ENCODE measurements around the gene LASP1NB.
"Not testable (repeated sequence)": the region's sequence is repeated elsewhere in the genome, so short reads cannot be mapped to it uniquely, and the experiment has no call there.

The LASP1NB gene

DNA sequence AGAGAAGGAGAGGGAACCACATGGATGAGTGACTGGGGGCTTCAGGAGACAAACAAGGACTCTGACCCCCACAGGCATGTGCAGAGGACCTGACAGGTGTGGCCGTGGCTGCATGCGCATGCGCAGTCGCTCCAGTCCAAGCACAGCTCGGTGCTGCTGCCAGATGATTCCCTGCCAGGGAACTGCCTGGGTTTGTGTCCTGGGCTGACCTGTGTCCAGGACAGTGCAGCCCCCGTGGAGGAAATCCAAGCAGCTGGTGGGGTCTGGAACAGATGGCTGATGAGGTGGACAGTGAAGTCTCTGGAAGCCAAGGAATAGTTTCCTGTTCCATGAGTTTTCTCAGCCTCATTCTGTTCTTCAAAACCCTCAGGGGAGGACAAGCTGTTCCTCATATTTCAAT, 28.2 kb upstream of the LASP1NB start:
- DNase-seq (ENCODE audit: low read depth) = no peak

DNA sequence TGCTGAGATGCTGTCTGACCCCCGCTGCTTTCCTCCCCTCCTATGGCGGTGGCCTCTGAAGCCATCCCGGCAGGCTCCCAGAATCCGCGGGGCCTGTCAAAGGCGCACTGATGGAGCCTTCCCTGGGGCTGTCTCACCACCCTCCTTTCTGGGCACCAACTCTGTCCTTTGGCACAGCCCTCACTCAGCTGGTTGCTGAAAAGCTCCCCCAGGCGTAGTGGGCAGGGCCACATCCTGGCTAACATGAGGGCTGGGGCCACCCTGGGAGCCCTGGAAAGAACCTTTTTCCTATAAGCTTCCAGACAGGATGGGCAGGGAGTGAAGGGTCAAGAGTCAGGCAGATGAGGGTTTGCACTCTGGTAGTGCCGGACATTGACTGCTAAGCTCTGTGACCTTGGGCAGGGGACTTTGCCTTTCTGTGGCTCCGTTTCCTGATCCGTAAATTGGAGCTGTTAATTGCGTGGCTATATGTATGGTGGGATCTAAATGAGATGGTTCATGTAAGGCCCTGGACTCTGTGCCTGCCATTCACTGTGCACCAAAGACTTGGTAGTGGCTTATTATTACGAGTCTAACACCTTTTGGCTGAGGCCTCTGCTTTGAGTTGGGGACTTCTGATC, 27.6 kb upstream of the LASP1NB start:
- DNase-seq (ENCODE audit: low read depth) = no peak

DNA sequence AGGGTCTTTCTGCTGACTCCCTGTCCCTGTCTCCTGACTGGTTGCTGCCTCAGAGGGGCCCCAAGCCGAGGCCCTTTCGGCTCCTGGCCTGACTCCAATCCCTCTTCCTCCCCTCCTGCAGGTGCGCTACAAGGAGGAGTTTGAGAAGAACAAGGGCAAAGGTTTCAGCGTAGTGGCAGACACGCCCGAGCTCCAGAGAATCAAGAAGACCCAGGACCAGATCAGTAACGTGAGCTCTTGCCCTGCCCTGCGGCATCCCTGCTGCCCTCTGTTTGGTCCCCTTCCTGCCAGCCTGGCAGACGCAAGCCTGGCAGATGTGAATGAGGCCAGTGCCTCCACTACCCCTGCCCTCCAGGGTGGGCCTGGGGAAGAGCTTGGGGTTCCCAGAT, 27.1 kb upstream of the LASP1NB start:
- DNase-seq (ENCODE audit: low read depth) = peak; percentile 20

DNA sequence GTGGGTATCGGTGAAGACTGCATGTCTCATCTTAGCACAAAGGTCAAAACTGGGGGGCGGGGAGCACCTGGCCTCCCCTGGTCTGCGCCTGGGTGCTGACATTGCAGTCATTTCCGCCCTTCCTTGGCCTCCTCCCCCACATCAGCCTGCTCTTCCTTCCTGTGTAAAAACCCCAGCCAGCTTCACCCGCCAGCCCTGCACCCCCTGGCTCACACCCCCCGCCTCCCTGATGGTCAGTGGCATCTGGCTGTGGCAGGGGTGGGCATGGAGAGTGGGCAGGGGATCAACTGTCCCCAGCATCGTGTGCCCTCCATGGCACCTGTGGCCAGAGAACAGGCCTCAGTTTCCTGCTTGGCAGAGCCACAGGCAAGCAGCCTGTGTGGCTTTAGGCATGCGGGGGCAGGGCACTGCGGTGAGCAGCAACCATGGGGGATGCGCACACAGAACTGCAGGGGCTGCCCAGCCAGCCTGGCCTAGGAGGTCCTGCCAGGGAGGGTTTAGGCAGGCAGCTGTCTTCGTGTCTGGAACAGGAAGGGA, 26.5 kb upstream of the LASP1NB start:
- DNase-seq (ENCODE audit: low read depth) = peak; percentile 85

DNA sequence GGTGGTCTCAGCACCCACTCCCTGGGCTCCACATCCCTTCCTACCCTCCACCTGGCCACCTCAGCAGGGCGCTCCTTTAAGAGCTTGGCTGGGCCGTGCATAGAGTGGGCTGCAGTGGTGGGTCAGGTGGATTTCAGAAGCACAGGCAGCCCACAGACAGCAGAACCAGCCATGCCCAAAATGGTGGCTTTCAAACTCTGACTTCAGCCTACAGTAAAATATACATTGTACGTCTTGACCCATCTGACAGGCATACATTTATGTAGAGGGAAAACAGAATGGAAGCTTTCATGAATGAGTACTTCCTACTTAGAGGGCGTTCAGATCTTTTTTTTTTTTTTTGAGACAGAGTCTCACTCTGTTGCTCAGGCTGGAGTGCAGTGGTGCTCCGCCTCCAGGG, 26.0 kb upstream of the LASP1NB start:
- DNase-seq (ENCODE audit: low read depth) = no peak

DNA sequence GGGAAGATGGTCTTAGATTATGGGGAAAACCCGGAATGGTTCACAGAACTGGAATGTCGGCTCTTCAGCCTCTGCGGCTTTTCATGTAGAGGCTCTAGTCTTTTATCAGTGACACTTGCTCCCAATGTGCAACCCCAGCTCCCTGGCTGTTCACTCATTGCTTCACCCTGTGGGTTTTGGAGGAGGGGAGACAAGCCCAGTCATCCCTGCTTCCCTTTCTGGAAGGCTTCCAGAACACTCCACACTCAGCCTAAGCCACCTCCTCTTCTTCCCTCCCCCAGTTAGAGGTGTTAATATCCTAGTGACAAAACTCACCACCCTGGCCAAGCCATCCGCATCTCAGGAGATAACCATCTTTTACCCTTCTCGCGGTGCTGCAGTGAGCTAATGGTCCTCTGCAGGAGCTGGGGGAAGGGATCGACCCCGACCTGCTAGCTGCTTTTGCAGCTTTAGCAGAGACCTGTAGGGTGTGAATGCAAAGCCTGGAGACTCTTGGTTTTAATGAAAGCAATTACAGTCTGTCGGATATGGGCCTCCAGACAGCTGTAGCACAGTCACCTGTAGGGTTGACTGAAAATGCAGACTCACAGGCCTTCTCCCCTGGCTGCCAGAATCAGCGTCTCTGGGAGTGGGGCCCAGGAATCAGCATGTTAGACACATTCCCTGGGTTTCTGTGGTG, 24.3 kb upstream of the LASP1NB start:
- no peak for DNase-seq (ENCODE audit: low read depth)

DNA sequence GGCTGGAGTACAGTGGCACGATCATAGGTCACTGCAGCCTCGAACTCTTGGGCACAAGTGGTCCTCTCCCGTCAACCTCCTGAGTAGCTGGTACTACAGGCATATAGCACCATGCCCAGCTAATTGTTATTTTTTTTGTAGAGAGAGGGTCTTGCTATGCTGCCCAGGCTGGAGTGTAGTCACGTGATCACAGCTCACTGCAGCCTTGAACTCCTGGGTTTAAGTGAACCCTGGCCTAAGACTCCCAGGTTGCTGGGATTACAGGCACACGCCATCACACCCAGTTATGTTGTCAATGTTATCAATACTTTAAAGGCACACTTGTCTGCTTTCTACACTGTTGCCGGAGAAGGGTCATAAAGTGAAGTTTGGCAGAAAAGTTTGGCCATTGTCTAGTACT, 22.0 kb upstream of the LASP1NB start:
- no peak for DNase-seq (ENCODE audit: low read depth)

DNA sequence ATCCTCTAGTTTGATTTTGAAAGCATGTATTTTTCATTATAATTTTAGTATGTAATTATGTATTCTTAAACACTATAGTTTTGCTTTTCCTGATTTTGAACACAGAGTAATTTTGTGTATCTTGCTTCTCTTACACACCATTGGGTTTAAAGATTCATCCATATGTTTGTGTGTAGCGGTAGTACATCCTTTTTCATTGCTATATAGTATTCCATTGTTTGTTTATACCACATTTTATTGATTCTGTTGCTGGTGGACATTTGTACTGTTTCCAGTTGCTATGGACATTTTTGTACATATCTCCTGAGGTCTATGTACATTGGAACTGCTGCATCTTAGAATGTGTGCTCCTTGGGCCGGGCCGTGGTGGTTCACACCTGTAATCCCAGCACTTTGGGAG, 20.5 kb upstream of the LASP1NB start:
- DNase-seq (ENCODE audit: low read depth) = no peak

DNA sequence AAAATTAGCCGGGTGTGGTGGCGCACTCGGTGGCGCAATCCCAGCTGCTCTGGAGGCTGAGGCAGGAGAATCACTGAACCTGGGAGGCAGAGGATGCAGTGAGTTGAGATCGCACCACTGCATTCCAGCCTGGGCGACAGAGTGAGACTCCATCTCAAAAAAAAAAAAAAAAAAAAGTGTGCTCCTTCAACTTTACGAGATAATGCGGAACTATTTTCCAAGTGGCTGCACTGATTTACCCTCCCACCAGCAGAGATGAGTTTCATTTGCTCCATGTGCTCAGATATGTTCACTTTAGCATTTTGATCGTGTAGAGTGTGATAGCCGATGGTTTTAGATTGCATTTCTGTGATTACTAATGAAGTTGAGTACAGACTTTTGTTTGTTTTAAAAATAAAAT, 20.0 kb upstream of the LASP1NB start:
- DNase-seq (ENCODE audit: low read depth) = no peak

DNA sequence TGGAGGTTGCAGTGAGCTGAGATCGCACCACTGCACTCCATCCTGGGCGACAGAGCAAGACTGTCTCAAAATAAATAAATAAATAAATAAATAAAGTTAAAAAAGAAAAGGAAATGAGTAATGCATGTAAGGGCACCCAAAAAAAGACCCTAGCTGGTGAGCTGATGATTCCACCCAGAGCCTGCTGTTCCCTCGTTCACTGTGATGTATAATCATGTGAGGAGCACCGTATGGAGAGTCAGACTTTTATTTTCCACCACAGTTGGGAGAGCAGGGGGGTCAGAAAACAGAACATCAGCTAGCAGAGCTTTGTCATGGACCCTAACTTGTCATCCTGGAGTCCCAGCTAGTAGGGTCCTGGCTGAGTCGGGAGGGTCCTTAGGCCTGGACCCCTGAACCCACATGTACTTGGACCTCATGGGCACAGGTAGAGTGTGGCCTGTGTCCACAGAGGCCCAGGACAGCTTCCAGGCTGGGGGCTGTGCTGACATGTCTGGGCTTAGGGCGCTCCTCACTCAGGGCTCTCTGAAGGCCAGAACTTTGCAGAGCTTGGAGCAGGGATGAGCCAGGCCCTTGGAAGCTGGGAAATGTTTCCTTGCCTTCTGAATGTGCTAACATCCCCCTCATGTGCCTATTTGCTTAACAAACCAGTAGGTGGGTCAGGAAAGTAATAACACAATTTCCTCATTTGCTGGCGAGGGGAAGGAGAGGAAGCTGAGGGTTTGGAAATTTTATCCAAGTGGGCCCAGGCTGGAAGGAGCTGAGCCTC, 18.8 kb upstream of the LASP1NB start:
- no peak for DNase-seq (ENCODE audit: low read depth)

DNA sequence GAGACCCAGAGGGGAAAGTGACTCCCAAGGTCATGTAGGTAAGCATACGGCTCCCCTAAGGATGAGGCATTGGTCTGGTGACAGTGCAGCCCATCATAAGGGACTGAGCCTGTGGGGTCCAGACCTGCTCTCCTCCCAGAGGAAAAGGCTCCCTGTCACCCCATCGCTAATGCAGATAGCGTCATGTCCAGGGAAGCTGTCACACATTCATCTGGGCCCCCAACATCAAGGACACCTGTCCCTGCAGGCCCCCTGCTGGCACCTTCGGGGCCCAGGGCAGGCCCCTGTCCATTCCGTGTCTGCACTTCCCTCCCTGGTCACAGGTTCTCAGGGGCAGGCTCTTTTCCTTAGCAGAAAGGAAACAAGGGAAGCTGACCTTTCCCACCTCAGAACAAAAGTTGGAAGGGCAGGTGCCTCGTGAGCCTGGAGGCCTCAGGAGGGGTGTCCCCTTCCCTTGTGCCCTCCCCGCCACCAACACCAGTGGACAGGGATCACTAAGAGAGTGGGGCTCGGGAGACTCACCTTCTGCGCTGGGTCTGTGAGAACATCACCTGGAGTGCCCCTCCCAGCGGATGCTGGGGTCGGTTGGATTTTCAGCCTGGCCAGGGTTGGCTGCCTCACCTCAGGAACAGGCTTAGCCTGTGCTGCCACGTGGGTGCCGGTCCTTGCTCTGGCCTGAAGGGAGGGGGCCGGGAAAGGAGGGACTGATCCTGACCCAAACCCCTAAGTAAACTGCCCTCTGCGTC, 17.3 kb upstream of the LASP1NB start:
- DNase-seq (ENCODE audit: low read depth) = no peak

DNA sequence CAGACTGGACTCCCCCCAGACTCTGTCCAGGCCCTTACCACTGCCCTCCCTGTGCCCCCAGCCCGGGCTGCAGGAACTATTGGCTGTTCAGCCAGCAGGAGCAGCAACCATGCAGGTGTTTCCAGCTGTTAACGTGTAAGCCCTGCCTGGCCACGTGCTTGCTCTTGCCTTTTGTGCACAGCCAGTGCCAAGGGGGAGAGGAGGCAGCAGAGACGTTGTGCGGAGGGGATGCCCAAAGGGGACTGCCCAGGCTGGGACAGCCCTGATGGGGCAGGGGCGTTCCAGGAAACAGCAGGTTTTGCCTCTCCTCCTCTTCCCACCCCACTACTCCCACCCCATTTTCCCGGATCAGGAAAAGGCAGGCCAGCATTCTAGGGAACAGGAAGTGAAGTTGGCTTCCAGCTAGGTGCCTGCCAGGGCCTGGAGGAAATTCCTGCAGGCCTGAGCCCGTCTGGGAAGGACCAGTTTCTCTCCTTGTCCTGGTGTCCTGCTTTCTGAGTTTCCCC, 16.7 kb upstream of the LASP1NB start:
- no peak for DNase-seq (ENCODE audit: low read depth)

DNA sequence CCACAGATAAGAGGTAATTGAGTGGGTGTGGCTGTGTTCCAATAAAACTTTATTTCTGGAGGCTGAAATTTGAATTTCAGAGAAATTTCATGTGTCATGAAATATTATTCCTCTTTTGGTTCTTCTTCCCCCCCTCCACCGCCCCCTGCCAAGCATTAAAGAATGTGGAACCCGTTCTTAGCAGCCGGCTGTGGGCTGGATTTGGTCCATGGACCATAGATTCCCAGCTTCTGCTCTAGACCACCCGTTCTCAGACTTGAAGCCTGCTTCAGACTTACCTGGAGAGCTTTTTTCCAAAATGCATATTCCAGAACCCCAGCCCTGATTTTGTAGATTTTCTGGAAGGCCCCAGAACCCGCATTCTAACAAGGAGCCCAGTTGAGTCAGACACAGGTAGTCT, 15.1 kb upstream of the LASP1NB start:
- DNase-seq (ENCODE audit: low read depth) = no peak

DNA sequence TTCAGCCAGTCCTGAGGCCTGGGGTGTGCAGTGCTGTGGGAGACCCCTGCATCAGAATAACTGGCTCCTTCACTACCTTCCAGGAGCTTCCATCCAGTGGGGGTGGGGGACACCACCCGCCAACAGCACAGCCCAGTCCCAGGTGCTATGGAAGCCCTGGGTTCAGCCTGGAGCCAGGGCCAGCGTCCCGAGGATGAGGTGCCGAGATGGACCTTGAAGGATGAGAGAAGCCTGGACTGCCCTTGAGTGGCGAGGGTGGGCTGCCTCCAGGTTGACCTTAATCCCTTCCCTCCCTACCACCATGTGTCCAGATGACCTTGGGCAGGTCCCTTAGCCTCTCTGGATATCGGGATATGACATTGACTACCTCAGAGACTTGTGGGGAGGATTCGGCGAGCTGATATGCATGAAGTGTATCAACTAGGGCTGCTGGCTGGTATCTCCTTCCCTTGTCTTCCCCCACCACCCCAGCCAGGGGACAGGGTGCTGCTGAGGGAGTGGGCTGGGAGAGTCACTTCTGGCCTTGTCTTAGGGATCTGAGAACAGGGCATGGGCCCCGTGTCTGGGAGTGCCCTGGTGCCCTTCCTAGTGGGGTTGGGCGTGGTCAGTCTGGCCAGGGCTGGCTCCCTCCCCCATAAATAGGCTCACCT, 14.2 kb upstream of the LASP1NB start:
- no peak for DNase-seq (ENCODE audit: low read depth)

DNA sequence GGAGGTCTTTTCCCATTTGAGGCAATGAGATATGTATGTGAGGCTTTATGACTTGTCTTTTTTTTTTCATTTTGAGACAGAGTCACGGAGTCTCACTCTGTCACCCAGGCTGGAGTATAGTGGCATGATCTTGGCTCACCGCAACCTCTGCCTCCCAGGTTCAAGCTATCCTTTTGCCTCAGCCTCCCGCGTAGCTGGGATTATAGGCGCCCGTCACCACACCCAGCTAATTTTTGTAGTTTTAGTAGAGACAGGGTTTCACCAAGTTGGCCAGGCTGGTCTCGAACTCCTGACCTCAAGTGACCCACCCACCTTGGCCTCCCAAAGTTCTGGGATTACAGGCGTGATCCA, 13.7 kb upstream of the LASP1NB start:
- not testable (repeated sequence) for DNase-seq (ENCODE audit: low read depth)

DNA sequence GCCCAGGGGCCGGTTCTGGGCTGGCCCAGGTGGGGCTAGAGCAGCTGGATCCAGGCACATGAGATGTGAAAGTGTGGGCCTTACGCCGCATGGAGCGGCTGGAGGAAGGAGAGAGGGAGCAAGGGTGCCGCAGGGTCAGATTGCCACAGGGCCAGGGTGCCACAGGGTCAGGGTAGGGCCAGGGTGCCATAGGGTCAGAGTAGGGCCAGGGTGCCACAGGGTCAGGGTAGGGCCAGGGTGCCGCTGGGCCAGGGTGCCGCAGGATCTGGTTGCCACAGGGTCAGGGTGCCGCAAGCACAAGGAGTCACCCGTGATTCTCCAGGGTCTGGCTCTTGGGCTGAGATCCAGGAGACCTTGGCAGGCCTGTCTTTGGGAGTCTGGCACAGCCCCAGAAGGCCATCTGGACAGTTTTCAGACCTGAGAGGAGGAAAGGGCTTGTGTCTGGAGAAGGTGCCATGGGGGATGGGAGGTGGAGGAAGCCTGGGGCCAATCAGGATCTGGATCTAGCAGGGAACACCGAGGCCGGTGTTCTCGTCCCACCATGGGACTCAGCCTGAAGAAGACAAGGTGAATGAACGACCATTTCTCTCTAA, 13.1 kb upstream of the LASP1NB start:
- DNase-seq (ENCODE audit: low read depth) = no peak

DNA sequence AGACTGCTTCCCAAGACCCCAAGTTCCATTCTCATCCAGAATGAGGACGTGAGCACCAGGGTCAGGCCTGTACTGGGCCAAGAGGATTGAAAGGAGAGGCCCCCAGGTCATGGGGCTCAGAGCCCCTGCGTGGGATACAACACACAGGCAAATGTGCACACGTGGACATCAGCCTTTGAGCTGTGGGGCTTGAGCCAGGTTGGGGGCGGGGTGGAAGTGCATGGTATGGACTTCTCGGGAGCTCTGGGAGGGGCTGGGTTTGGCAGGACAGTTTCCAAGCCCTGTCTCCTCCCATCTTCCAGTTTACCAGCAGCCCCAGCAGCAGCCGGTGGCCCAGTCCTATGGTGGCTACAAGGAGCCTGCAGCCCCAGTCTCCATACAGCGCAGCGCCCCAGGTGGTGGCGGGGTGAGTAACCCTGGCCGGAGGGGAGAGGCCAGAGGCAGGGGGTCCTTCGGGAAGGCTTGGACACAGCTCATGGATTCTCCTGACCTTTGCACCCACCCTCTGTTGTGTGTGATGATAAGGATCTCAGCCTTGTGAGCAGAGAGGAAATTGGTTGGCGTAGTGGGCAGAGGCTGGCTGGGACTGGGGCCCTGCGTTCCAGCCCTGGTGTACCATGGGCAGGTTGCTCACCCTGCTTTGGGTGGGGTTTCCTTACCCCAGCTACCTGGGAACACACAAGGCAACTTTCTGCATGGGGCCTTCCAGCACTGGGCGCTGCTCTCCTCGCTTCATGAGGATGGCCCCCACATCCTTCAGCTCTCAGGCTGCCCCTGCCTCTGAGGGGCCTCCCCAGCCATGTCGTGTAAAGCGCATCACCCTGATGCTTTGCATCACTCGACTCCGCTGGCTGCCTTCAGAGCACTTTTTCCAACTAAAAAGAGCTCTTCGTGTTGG, 10.4 kb upstream of the LASP1NB start:
- DNase-seq (ENCODE audit: low read depth) = no peak

DNA sequence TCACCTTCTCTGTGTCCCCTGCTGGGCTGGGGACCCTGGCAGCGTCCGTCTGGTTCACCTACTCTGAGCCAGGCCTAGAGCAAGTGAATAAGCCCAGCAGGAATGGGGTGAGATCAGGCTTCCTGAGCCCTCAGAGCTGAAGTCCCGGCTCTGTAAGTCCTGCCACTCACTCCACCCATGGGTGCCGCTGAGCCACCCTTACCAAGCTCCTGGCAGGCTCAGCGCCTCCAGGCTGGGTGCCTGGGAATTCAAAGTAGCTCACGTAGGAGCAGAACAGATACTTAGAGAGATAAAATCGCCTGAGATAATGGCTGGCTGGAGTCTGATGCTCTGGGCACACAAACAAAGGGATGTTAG, 9.8 kb upstream of the LASP1NB start:
- DNase-seq (ENCODE audit: low read depth) = no peak

DNA sequence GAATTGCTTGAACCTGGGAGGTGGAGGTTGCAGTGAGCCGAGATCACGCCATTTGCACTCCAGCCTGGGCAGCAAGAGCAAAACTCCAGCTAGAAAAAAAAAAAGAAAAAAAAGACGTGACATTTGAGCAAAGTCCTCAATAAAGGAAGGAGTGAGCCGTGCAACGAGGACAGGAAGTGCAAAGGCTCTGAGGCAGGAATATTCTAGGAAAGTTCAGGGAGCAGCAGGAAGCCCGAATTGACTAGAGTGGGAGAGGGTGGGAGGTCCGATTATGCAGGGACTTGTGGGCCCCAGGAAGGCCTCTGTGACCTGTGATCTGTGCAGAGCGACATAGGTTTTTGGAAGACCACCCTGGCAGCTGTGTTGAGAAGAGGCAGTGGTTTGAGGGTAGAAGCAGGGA, 8.6 kb upstream of the LASP1NB start:
- DNase-seq (ENCODE audit: low read depth) = no peak

DNA sequence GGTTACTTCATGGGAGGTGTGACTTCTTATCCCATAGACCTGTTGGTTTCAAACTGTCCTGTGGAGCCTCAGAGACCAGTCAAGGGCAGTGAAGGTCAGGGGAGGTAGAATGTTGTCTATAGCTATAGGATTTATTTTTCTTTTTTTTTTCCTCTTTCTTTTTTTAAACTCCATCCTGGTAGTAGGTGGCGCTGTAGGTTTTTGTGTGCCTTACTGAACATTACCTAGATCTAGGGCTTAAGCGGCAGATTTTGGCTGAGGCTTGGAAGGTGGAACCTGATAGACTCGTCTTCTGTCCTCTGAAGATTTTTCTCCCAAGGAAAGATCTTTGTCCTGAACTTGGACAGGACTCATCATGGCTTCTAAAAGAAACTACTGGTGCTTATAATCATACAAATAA, 8.2 kb upstream of the LASP1NB start:
- no peak for DNase-seq (ENCODE audit: low read depth)

All from activated T-cell treated with anti-CD3 and anti-CD28 coated beads for 48 hours (primary cell).